Fibroblast of peridontal ligament (primary cell): ENCODE data around the gene TRAM2.

Experiments
- DNase-seq: peaks from one replicate; pipeline ENCODE4 v3.0.0-alpha.2; 2010; ENCODE audit errors: extremely low read depth

The TRAM2 gene

DNA sequence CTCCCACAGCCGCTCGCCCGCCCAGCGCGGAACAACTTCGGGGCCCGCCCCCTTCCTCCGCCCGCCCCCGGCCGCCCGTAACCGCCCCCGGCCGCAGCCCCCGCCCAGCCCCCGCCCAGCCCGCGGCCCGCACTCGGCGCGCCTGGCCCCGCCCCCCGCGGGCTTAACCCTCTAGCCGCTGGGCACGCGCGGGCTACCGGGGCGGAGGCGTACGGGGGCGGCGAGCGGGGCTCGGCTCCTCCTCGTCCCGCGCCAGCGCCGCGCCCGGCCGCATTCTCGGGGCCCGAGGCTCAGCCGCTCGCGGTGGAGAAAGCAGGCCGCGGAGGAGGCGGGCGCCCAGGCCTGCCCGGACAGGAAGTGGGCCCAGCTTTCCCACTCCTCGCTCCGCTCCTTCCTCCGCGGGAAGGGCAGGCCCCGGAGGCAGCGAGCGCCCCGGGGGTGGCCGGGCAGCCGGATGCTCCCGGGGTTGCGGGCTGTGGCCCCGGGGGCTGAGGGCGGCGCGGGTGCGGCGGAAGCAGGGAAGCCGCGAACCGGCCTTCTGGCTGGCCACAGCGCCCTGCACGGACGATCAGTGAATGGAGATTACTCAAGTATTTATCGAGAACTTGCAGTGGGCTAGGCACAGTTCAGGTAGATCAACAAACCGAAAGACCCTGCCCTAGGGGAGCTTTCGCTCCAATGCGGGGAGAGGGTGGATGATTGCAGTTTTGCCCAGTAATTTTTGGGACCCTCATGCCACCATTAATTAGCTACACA lies at the start of gene TRAM2:
Gene TRAM2, minus strand, starts transcription at position 39 of the 756 bp plus-strand sequence. CDS start 145 bp downstream, outside the sequence.
- DNase-seq, result peak; percentile 74

DNA sequence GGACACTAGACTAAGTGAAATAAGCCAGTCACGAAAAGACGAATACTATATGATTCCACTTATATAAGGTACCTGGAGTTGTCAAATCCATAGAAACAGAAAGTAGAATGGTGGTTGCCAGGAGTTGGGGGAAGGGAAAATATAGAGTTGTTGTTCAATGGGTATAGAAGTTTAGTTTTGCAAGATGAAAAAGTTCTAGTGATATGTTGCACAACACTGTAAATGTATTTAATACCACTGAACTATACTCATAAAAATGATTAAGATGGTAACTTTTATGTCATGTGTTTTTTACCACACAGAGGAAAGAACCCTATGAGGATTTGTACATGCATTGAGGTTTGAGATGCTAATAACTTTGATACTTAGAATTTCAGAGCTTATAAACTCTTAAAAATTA lies 46.0 kb upstream of the TRAM2 start:
- no peak for DNase-seq

GRCh38 chr6:52621631-52622030 lies 44.8 kb upstream of the TRAM2 start:
- DNase-seq, result no peak

DNA sequence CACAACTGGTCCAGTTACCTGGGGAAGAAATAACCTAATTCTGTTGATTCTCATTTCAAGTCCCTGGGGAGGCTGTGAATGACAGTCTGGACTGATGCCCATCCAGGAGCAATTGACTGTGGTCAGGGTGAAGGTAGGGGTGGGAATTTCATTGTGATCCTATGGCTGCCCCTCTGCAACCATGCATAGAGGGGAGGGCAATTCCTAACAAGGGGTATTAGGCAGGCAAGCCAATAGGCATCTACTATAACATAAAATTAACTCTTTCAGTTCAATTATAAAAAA lies 44.0 kb upstream of the TRAM2 start:
- DNase-seq, result no peak

- DNase-seq, result no peak
Observed at GRCh38 chr6:52620055-52620905, 43.4 kb upstream of the TRAM2 start.

DNA sequence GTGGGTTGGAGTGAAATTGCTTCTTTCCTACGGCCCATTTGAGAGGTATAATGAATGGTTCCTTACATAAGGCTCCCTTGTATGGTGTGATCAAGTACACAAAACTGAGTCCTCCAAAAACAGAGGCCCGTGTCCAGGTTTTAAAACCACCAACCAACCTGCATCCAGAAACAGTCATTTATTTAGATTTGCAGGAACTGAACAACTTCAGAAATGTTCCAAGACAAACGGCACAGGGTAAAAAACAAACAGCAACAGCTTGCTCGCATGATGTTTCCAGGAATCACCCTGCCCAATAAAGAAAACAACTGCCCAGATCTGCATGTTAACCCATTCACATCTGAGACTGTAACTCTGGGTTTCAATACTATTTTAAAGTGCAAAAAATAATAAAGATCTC lies 40.2 kb upstream of the TRAM2 start:
- DNase-seq, result no peak

GRCh38 chr6:52616059-52616690 lies 39.3 kb upstream of the TRAM2 start:
- DNase-seq, result no peak

- no peak for DNase-seq
Observed at GRCh38 chr6:52612336-52613054, 35.6 kb upstream of the TRAM2 start.

GRCh38 chr6:52611833-52612232 lies 35.0 kb upstream of the TRAM2 start:
- DNase-seq, result no peak

GRCh38 chr6:52610745-52611355 lies 34.0 kb upstream of the TRAM2 start:
- DNase-seq, result peak; percentile 36

DNA sequence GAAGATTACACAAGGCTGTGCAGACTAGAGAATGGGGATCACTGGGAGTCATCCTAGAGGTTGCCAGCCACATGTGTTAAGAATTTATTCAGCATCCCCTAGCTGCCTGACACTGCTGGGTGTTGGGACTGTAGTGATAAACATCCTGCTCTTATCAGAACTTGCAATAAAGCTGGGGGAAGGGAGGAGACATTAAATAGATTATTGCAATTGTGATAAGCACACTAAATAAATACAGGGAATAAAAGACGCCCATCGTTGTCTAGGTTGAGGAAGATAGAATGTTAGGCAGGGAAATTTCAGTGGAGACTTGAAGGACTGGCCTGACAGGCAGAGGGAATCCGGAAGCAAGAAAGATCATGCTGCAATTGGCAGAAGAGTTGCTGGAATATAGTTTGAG lies 33.2 kb upstream of the TRAM2 start:
- DNase-seq, result no peak

DNA sequence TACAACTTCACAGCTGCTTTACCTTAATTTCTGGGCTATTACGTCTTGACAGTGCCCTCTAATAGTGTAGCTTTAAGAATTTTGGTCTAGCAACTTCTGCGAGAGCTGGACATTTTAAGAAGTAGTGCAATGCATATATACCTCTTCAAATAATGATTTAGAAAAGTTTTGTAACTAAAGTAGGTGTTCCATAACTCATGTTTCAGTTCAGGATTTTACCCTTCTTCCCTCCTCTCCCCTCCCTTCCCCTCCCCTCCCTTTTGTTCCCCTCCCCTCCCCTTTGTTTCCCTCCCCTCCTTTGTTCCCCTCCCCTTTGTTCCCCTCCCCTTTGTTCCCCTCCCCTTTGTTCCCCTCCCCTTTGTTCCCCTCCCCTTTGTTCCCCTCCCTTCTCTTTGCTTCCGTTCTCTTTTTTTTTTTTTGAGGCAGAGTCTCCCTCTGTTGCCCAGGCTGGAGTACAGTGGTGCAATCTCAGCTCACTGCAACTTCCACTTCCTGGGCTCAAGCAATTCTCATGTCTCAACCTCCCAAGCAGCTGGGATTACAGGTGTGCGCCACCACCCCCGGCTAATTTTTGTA lies 28.8 kb upstream of the TRAM2 start:
- DNase-seq, result no peak

DNA sequence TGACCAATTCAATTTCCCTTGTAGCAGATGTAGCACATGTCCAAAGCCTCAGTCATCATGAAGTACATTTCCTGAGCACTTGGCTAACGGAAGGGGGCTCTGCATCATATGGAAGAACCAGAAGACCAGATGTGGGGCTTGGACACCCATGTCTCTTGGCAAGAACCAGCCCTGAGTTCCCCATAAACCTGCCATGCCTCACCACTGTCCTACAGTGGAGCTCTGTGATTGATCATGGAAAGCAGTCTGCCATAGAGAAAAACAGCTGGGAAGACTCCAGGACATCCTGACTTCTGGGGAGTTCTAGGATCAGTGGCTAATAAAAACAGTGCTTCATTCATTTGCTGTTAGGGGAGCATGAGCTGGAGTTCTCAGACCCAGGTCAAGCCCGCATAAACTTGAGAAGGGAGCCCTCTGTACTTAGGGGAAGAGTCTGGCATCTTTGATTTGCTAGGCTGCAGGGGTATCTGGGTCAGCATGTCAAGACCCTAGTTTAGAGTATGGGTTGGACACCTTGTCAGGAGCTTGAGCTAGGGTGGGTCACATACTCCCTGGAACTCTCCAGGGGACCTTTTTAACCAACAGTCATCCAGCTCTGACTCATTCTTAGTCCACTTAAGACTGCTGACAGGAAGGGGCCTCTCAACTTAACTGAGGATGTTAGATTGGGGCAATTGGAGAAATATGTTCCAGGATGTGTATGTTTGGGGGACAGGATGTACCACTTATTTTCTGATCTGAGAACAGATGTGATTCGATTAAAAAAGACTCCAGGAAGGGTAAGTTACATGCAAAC lies 26.3 kb upstream of the TRAM2 start:
- DNase-seq, result peak; percentile 62

GRCh38 chr6:52598824-52599190 lies 21.9 kb upstream of the TRAM2 start:
- DNase-seq, result no peak

GRCh38 chr6:52598123-52598823 lies 21.4 kb upstream of the TRAM2 start:
- DNase-seq, result peak; percentile 73

DNA sequence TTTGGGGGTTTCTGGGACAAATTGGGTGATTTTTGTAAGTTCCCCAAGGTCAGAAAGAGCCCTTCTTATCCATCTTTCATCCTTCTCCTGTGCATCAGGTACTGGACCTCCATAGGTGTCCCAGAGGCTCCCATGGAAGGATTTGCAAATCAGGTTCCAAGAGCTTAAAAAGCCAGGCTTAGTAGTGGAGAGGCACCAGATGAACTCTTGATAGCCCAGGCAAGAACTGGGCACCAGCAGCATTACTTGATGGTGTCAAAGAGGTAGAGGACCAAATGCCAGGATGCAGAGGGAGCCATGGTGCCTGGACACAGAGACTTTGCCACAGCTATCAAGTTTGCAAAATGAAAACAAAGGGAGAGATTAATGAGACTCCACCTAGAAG lies 20.9 kb upstream of the TRAM2 start:
- no peak for DNase-seq

DNA sequence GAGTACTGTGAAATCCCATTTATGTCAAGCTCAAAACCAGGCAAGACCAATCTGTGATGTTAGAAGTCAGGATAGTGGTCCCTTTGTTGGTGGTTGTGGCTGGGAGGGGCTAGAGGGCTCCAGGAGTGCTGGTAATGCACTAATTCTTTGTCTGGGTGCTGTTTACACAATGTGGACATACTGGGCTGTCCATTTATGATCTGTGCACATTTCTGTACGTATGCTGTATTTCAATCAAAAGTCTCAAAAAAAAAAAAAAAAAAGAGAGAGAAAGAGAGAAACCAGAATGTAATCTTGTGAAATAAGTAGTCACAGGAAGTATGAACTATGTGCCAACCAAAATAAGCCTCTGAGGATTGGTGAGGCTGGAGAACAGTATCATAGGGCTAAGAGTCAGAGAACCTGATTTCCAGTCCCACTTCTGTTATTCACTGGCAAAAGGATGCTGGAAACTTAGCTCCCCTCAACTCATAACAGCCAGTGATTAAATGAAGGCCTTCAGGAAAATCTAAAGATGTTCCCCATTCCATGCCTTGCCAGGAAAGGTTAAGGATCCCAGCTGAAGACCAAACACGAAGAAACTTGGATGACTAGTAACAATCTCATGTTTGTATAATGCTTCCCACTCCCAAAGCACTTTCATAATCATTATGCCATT lies 19.6 kb upstream of the TRAM2 start:
- peak; percentile 90 for DNase-seq

DNA sequence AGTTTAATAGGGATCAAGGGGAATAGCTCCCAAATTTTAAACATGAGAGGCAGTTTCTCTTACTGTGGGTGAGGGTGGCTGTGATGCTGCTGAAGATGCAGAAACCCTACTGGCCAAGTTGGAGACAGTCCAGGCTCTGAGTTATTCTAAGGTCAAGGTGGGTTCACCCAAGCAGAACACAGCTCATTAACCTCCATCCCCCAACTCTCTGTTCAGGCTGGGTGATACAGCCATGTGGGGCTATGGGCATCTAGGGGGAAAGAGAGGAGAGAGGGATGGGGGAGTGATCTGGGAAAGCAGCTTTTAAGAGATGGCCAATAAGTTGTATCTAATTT lies 18.9 kb upstream of the TRAM2 start:
- no peak for DNase-seq

GRCh38 chr6:52595000-52595795 lies 18.3 kb upstream of the TRAM2 start:
- DNase-seq, result peak; percentile 94
